Measurements from ENCODE around the gene ITGA1. TPM values are rescaled to one million over a fixed set of nuclear protein-coding genes. Genes with fewer than 3 reads are reported as not detected.

ITGA1 gene
- total and polyA plus RNA-seq, 2 donors (not counting 1 experiment from before 2014, with no cell fraction given): 12.6 to 115 TPM

DNA sequence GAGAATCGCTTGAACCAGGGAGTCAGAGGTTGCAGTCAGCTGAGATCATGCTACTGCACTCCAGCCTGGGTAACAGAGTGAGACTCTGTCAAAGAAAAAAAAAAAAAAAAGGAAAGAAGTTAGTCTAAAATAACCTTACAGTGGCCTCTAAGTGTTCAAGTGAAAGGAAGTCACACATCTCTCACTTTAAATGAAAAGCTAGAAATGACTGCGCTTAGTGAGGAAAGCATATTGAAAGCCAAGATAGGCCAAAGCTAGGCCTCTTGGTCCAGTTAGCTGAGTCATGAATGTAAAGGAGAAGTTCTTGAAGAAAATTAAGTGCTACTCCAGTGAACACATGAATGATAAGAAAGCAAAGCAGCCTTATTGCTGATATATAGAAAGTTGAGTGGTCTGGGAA lies 38.1 kb downstream of the ITGA1 start:
- Histone ChIP-seq H3K4me1 (ENCODE audit: control insufficient read depth, extremely low read depth, insufficient read depth, low read length) (peaks cover 7% of the 10 kb centered on the region), H3K9ac (ENCODE audit: insufficient read depth, low read length) (no peak overlapping the region), H3K27me3 (ENCODE audit: control insufficient read depth, insufficient read depth, low read length) (no peaks in the 10 kb centered on the region), H3K36me3 (ENCODE audit: control insufficient read depth, insufficient read depth, low read length) (no peaks in the 10 kb centered on the region), H4K20me1 (ENCODE audit: control insufficient read depth, extremely low read depth, insufficient read depth, low read length) (no peaks in the 10 kb centered on the region), H3K79me2 (ENCODE audit: control insufficient read depth, insufficient read depth, low read length) (no peaks in the 10 kb centered on the region), H2AFZ (ENCODE audit: low read length) (no peak overlapping the region), H3K4me3 (replicated peaks in 1 of 4; ENCODE audit: control extremely low read depth in 1 of 4, insufficient read depth in 1 of 4, low read depth in 3 of 4, low read length in 4 of 4) (no peak overlapping the region), H3K9me3 (ENCODE audit: control insufficient read depth, insufficient read depth, low read depth, low read length) (no peaks in the 10 kb centered on the region), H3K27ac (ENCODE audit: insufficient read depth, low read length) (no peak overlapping the region), H3K4me2 (ENCODE audit: extremely low read depth, insufficient read depth, low read length) (no peak overlapping the region)
- DNase-seq (ENCODE audit: low read depth in 2 of 2): no peak
- TF ChIP-seq EZH2 (IDR thresholded peaks at IDR 0.05; ENCODE audit: low read length, missing control alignments): no peak
- TF ChIP-seq, protein P1, sequence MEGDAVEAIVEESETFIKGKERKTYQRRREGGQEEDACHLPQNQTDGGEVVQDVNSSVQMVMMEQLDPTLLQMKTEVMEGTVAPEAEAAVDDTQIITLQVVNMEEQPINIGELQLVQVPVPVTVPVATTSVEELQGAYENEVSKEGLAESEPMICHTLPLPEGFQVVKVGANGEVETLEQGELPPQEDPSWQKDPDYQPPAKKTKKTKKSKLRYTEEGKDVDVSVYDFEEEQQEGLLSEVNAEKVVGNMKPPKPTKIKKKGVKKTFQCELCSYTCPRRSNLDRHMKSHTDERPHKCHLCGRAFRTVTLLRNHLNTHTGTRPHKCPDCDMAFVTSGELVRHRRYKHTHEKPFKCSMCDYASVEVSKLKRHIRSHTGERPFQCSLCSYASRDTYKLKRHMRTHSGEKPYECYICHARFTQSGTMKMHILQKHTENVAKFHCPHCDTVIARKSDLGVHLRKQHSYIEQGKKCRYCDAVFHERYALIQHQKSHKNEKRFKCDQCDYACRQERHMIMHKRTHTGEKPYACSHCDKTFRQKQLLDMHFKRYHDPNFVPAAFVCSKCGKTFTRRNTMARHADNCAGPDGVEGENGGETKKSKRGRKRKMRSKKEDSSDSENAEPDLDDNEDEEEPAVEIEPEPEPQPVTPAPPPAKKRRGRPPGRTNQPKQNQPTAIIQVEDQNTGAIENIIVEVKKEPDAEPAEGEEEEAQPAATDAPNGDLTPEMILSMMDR (conservative IDR thresholded peaks at IDR 0.05 in 1 of 2, IDR thresholded peaks at IDR 0.05 in 1 of 2; ENCODE audit: low read depth in 1 of 2, low read length in 2 of 2): no peak

DNA sequence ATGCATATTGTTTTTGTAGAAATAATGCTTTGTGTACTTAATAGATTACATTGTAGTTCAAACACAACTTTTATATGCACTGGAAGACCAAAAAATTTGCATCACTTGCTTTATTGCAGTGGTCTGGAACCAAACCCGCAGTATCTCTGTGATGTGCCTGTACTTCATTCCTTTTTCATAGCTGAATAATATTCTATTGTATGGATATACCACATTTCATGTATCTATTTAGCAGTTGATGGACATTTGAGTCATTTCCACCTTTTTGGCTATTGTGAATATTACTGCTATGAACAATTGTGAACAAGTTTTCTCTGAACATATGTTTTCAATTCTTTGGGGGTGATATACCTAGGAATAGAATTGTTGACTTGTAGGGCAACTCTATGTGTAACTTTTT lies 40.1 kb downstream of the ITGA1 start:
- Histone ChIP-seq H3K27me3 (ENCODE audit: control insufficient read depth, insufficient read depth, low read length) (no peaks in the 10 kb centered on the region), H4K20me1 (ENCODE audit: control insufficient read depth, extremely low read depth, insufficient read depth, low read length) (no peaks in the 10 kb centered on the region), H3K4me2 (ENCODE audit: extremely low read depth, insufficient read depth, low read length) (no peak overlapping the region), H3K27ac (ENCODE audit: insufficient read depth, low read length) (no peak overlapping the region), H3K79me2 (ENCODE audit: control insufficient read depth, insufficient read depth, low read length) (no peaks in the 10 kb centered on the region), H3K36me3 (ENCODE audit: control insufficient read depth, insufficient read depth, low read length) (no peaks in the 10 kb centered on the region), H3K4me1 (ENCODE audit: control insufficient read depth, extremely low read depth, insufficient read depth, low read length) (peaks cover 2% of the 10 kb centered on the region), H3K9me3 (ENCODE audit: control insufficient read depth, insufficient read depth, low read depth, low read length) (no peaks in the 10 kb centered on the region), H3K4me3 (replicated peaks in 1 of 4; ENCODE audit: control extremely low read depth in 1 of 4, insufficient read depth in 1 of 4, low read depth in 3 of 4, low read length in 4 of 4) (no peak overlapping the region), H3K9ac (ENCODE audit: insufficient read depth, low read length) (no peak overlapping the region), H2AFZ (ENCODE audit: low read length) (no peak overlapping the region)
- TF ChIP-seq EZH2 (IDR thresholded peaks at IDR 0.05; ENCODE audit: low read length, missing control alignments): no peak
- TF ChIP-seq, protein P1 (conservative IDR thresholded peaks at IDR 0.05 in 1 of 2, IDR thresholded peaks at IDR 0.05 in 1 of 2; ENCODE audit: low read depth in 1 of 2, low read length in 2 of 2): no peak
- no peak for DNase-seq (ENCODE audit: low read depth in 2 of 2)

DNA sequence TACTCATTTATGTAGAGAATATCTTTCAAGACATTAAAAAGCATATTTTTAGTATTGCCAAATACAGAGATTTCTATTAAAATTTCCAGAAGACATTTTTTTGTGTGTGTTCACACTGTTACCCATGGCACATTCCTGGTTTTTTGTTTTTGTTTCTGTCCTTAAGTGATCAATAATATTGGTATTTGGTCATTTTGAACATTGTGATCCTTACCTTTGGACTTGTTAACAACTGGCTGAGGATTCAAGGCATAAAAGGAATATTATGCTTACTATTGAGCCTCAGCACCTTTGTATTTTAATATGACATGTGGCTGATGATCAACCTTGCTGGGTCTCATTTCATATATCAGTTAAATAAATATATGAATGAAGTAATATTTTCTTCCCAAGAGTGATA lies 41.9 kb downstream of the ITGA1 start:
- Histone ChIP-seq H4K20me1 (ENCODE audit: control insufficient read depth, extremely low read depth, insufficient read depth, low read length) (no peaks in the 10 kb centered on the region), H3K4me2 (ENCODE audit: extremely low read depth, insufficient read depth, low read length) (no peak overlapping the region), H3K36me3 (ENCODE audit: control insufficient read depth, insufficient read depth, low read length) (no peaks in the 10 kb centered on the region), H2AFZ (ENCODE audit: low read length) (no peak overlapping the region), H3K4me1 (ENCODE audit: control insufficient read depth, extremely low read depth, insufficient read depth, low read length) (no peaks in the 10 kb centered on the region), H3K27me3 (ENCODE audit: control insufficient read depth, insufficient read depth, low read length) (no peaks in the 10 kb centered on the region), H3K9ac (ENCODE audit: insufficient read depth, low read length) (no peak overlapping the region), H3K79me2 (ENCODE audit: control insufficient read depth, insufficient read depth, low read length) (no peaks in the 10 kb centered on the region), H3K27ac (ENCODE audit: insufficient read depth, low read length) (no peak overlapping the region), H3K4me3 (replicated peaks in 1 of 4; ENCODE audit: control extremely low read depth in 1 of 4, insufficient read depth in 1 of 4, low read depth in 3 of 4, low read length in 4 of 4) (no peak overlapping the region), H3K9me3 (ENCODE audit: control insufficient read depth, insufficient read depth, low read depth, low read length) (no peaks in the 10 kb centered on the region)
- DNase-seq (ENCODE audit: low read depth in 2 of 2): no peak
- no peak for TF ChIP-seq EZH2 (IDR thresholded peaks at IDR 0.05; ENCODE audit: low read length, missing control alignments)
- TF ChIP-seq, protein P1 (conservative IDR thresholded peaks at IDR 0.05 in 1 of 2, IDR thresholded peaks at IDR 0.05 in 1 of 2; ENCODE audit: low read depth in 1 of 2, low read length in 2 of 2): no peak
